GM12873 (cell line): ENCODE data around the gene SACS.

Source experiments
- CTCF ChIP-seq: IDR thresholded peaks from 2 replicates; pipeline ENCODE4 v1.5.1; 2012; ENCODE audit warnings: low read depth, mild to moderate bottlenecking, moderate library complexity, low read length, control low read depth; ENCODE audit not compliant: insufficient read depth; ENCODE audit errors: missing control alignments

The SACS gene

GRCh38 chr13:23433171-23434153 lies at the start of gene SACS:
TSS of gene SACS (minus strand) at chr13:23433702. CDS start at chr13:23411239, 22,463 bp downstream.
- no peak for TF ChIP-seq CTCF

GRCh38 chr13:23480324-23480723 lies 46.8 kb upstream of the SACS start:
- no peak for TF ChIP-seq CTCF

GRCh38 chr13:23477101-23477500 lies 43.6 kb upstream of the SACS start:
- TF ChIP-seq CTCF: no peak

GRCh38 chr13:23473221-23473620 lies 39.7 kb upstream of the SACS start:
- TF ChIP-seq CTCF: no peak

- no peak for TF ChIP-seq CTCF
Measured at GRCh38 chr13:23472189-23472588, 38.7 kb upstream of the SACS start.

- TF ChIP-seq CTCF: no peak
Measured at GRCh38 chr13:23470790-23471614, 37.5 kb upstream of the SACS start.

GRCh38 chr13:23469951-23470421 lies 36.5 kb upstream of the SACS start:
- TF ChIP-seq CTCF: no peak
